GM12891 (cell line): ENCODE results near the gene FMNL1.

Experiments used
- POLR2A ChIP-seq: IDR thresholded peaks from 2 replicates; pipeline ENCODE4 v1.6.1; 2011; ENCODE audit warnings: low read depth, low read length, control low read depth
- POLR2AphosphoS5 ChIP-seq: IDR thresholded peaks from 2 replicates; pipeline ENCODE4 v1.6.1; 2011; ENCODE audit warnings: low read depth, low read length, control low read depth
- POU2F2 ChIP-seq: IDR thresholded peaks from 2 replicates; pipeline ENCODE4 v1.6.1; 2011; ENCODE audit warnings: low read depth, mild to moderate bottlenecking, control low read depth, low read length, moderate library complexity
- SPI1 ChIP-seq: IDR thresholded peaks from 2 replicates; pipeline ENCODE4 v1.6.1; 2011; ENCODE audit warnings: low read depth, low read length, control low read depth
- TAF1 ChIP-seq: IDR thresholded peaks from 2 replicates; pipeline ENCODE4 v1.6.1; 2011; ENCODE audit warnings: low read depth, low read length, control low read depth

- TF ChIP-seq POLR2AphosphoS5 (no peak), SPI1 (no peak), POU2F2 (no peak), POLR2A (no peak), TAF1 (peak; percentile 50; the same call in 1 of the 2 replicates)
These were observed 49.0 kb upstream of the FMNL1 start for GRCh38 chr17:45172541-45173286.
